ENCODE results near the gene TBX21. TPM values are rescaled to one million over a fixed set of nuclear protein-coding genes. Genes with fewer than 3 reads are reported as not detected.
A peak's percentile ranks its signal among the peaks of the same experiment; 100 is the strongest.

Gene TBX21
- total and polyA plus RNA-seq, 10 of the 15 experiments (the other 5 are each of a cell fraction or from before 2014, with no cell fraction given), result 0.63 to 9.6 (median 5.0) TPM

GRCh38 chr17:47720196-47720595 lies 12.8 kb upstream of the TBX21 start (continued):
- no peak for TF ChIP-seq RB1 (IDR thresholded peaks at IDR 0.05; ENCODE audit: borderline replicate concordance)

- intact Hi-C loops (cut with micrococcal nuclease; ENCODE audit: unreplicated experiment), result no loop called here
- H3K4me1 ChIP-seq (ENCODE audit: control insufficient read depth, insufficient read depth, low read length), result peaks cover 63% of the 10 kb centered on the region
- WGBS (ENCODE audit: insufficient coverage, insufficient replicate concordance, low lambda C conversion rate, missing lambda C conversion rate), result 29% methylated on average over 35 of the region's 36 CpGs
- TF ChIP-seq SP1 (IDR thresholded peaks at IDR 0.05; ENCODE audit: low read depth, low read length) (no peak), MEF2B (IDR thresholded peaks at IDR 0.05; ENCODE audit: partially characterized antibody, poor library complexity, severe bottlenecking) (peak; percentile 23), PAX5 (IDR thresholded peaks at IDR 0.05; ENCODE audit: borderline replicate concordance, low read depth, low read length) (peak; percentile 33; the same call in 1 of the 2 replicates), BHLHE40 (IDR thresholded peaks at IDR 0.05; ENCODE audit: borderline replicate concordance in 1 of 2, low read depth in 2 of 2, low read length in 1 of 2) (peak in 1 of 2 experiments; percentile 47; a peak in 2 of 4 replicates), PBX3 (IDR thresholded peaks at IDR 0.05; ENCODE audit: insufficient replicate concordance, low read depth, low read length) (peak; percentile 26), ATF7 (IDR thresholded peaks at IDR 0.05; ENCODE audit: low read depth) (peak; percentile 54), IKZF1 (conservative IDR thresholded peaks at IDR 0.05) (peak; percentile 69; the same call in 1 of the 2 replicates), MTA2 (IDR thresholded peaks at IDR 0.05; ENCODE audit: low read depth) (peak; percentile 44; the same call in 1 of the 2 replicates), NR2F1 (conservative IDR thresholded peaks at IDR 0.05) (0 out of 2 replicates have a peak, but pooled peaks have one; percentile 30), RAD21 (IDR thresholded peaks at IDR 0.05; ENCODE audit: insufficient read depth, low read depth, low read length) (no peak), IKZF2 (IDR thresholded peaks at IDR 0.05) (peak; percentile 53 to 61; a peak in 3 of 4 replicates), NR2C1 (IDR thresholded peaks at IDR 0.05) (no peak), RELB (IDR thresholded peaks at IDR 0.05; ENCODE audit: low read depth) (peak; percentile 39; the same call in 1 of the 2 replicates)
Observed at GRCh38 chr17:47720754-47721533, 12.1 kb upstream of the TBX21 start.

More at GRCh38 chr17:47720754-47721533, 12.1 kb upstream of the TBX21 start:
- Histone ChIP-seq H3K4me3 (no peak overlapping the region), H3K9me3 (replicated peaks; ENCODE audit: control insufficient read depth, insufficient read depth, low read length) (no peaks in the 10 kb centered on the region), H3K79me2 (ENCODE audit: control insufficient read depth, insufficient read depth, low read length) (no peaks in the 10 kb centered on the region), H3K4me2 (ENCODE audit: control insufficient read depth, insufficient read depth) (peak overlapping the region; percentile 49), H3K36me3 (ENCODE audit: control insufficient read depth in 2 of 2, insufficient read depth in 2 of 2, low read length in 1 of 2) (no peaks in the 10 kb centered on the region), H2AFZ (ENCODE audit: control insufficient read depth, low read depth, low read length) (no peak overlapping the region), H4K20me1 (ENCODE audit: control insufficient read depth, insufficient read depth) (no peaks in the 10 kb centered on the region; the same call in 1 of the 2 replicates), H3K27me3 (replicated peaks in 1 of 2; ENCODE audit: control insufficient read depth in 2 of 2, insufficient read depth in 2 of 2, low read length in 1 of 2) (peaks cover 0 to 5% of the 10 kb centered on the region in 2 experiments; a peak in 3 of 4 replicates), H3K27ac (ENCODE audit: control insufficient read depth, insufficient read depth) (no peak overlapping the region), H3K9ac (ENCODE audit: control insufficient read depth, insufficient read depth, low read length) (no peak overlapping the region)
- no peak for DNase-seq (ENCODE audit: low read depth, low spot score)
- no peak for FAIRE-seq
- CTCF ChIA-PET, result interaction anchor here (1.0 kb wide), 1 partner anchor 22 kb away, joined by 3 read pairs; no protein-coding TSS in a partner anchor
- in situ Hi-C loops (cut with MboI), result no loop called here
- RAD21 ChIA-PET (ENCODE audit: unreplicated experiment), result no interaction called here
- ATAC-seq, result peak; percentile 71
- BruUV-seq (replicated peaks), result no TSS peak
- POLR2A ChIA-PET, result no interaction called here
- SMC1A ChIA-PET (ENCODE audit: uncharacterized antibody, unreplicated experiment), result interaction anchor here (1.0 to 2.4 kb wide), 2 partner anchors 11 to 20 kb away, joined by 4 to 13 read pairs; partner anchors contain the start of gene TBX21

Data from GM12878 (cell line).